HepG2 (cell line): ENCODE data around the gene PLB1.

Experiments
- MYC ChIP-seq: sonication (generic); formaldehyde crosslinking; IDR thresholded peaks from 2 replicates; pipeline ENCODE4 v1.9.0; 2021; ENCODE audit warnings: missing genetic modification reagents, borderline replicate concordance
- MYNN ChIP-seq: sonication (generic); formaldehyde crosslinking; IDR thresholded peaks from 2 replicates; pipeline ENCODE4 v1.4.0; 2020; ENCODE audit warnings: mild to moderate bottlenecking, low read depth, missing genetic modification reagents
- RFX3 ChIP-seq: IDR thresholded peaks from 2 replicates; pipeline ENCODE4 v1.6.1; 2016; ENCODE audit warnings: missing biosample characterization, missing genetic modification reagents
- ZFP36L1 ChIP-seq: sonication (generic); formaldehyde crosslinking; IDR thresholded peaks from 2 replicates; pipeline ENCODE4 v1.8.0; 2022; ENCODE audit warnings: mild to moderate bottlenecking, missing genetic modification reagents, moderate library complexity
- ZNF326 ChIP-seq: sonication (generic); formaldehyde crosslinking; IDR thresholded peaks from 2 replicates; pipeline ENCODE4 v1.4.0; 2020; ENCODE audit warnings: missing genetic modification reagents, borderline replicate concordance
- ZNF629 ChIP-seq: sonication (generic); formaldehyde crosslinking; conservative IDR thresholded peaks from 2 replicates; pipeline ENCODE4 v1.5.0; 2020; ENCODE audit warnings: missing genetic modification reagents
- ZNF672 ChIP-seq: sonication (generic); formaldehyde crosslinking; IDR thresholded peaks from 2 replicates; pipeline ENCODE4 v1.8.1; 2022; ENCODE audit warnings: missing genetic modification reagents
- TF ChIP-seq, protein P1 (sequence below), 2 experiments: sonication (generic) in 1 of 2; formaldehyde crosslinking in 1 of 2; IDR thresholded peaks; 2 replicates each; pipeline versions ENCODE4 v1.4.0 to v1.6.1; 2018 to 2020; ENCODE audit warnings: missing genetic modification reagents in 2 of 2, borderline replicate concordance in 1 of 2, low read depth in 1 of 2, mild to moderate bottlenecking in 1 of 2, missing biosample characterization in 1 of 2
- TF ChIP-seq, protein P2 (sequence below): sonication (generic); formaldehyde crosslinking; IDR thresholded peaks from 2 replicates; pipeline ENCODE4 v1.4.0; 2020; ENCODE audit warnings: missing genetic modification reagents, borderline replicate concordance
- TF ChIP-seq, protein P3 (sequence below): sonication (generic); formaldehyde crosslinking; IDR thresholded peaks from 2 replicates; pipeline ENCODE4 v1.4.0; 2020; ENCODE audit warnings: missing genetic modification reagents
- TF ChIP-seq, protein P4 (sequence below): sonication (generic); formaldehyde crosslinking; IDR thresholded peaks from 2 replicates; pipeline ENCODE4 v1.5.0; 2020; ENCODE audit warnings: mild to moderate bottlenecking, missing genetic modification reagents, moderate library complexity

DNA sequence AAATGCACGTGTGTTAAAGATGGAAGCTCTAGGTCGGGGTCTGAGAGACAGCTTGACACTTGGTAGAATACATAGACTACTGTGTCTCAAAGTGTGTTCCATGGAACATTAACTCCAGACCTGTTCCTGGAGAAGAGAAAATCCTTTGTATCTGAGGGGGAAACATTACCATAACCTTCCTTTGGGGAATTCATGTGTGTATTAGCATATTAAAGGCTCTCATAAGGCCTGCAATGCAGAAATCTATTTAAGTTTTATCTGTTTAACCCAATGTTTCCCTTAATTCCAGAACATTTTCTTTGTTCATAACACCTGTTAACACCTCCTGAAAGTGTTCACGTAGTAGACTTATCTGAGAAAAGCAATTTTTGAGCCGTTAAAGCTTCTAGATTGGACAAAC lies 99.5 kb downstream of the PLB1 start:
- TF ChIP-seq MYNN (CRISPR knock-in tag): no peak
- TF ChIP-seq ZFP36L1 (CRISPR knock-in tag): no peak
- TF ChIP-seq ZNF629 (CRISPR knock-in tag): no peak
- TF ChIP-seq ZNF326 (CRISPR knock-in tag): no peak
- no peak for TF ChIP-seq ZNF672 (CRISPR knock-in tag)
- TF ChIP-seq MYC: no peak
- TF ChIP-seq, protein P1, sequence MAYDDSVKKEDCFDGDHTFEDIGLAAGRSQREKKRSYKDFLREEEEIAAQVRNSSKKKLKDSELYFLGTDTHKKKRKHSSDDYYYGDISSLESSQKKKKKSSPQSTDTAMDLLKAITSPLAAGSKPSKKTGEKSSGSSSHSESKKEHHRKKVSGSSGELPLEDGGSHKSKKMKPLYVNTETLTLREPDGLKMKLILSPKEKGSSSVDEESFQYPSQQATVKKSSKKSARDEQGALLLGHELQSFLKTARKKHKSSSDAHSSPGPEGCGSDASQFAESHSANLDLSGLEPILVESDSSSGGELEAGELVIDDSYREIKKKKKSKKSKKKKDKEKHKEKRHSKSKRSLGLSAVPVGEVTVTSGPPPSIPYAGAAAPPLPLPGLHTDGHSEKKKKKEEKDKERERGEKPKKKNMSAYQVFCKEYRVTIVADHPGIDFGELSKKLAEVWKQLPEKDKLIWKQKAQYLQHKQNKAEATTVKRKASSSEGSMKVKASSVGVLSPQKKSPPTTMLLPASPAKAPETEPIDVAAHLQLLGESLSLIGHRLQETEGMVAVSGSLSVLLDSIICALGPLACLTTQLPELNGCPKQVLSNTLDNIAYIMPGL (CRISPR knock-in tag; IDR thresholded peaks at IDR 0.05; ENCODE audit: borderline replicate concordance in 1 of 2, low read depth in 1 of 2): no peak
- TF ChIP-seq, protein P2, sequence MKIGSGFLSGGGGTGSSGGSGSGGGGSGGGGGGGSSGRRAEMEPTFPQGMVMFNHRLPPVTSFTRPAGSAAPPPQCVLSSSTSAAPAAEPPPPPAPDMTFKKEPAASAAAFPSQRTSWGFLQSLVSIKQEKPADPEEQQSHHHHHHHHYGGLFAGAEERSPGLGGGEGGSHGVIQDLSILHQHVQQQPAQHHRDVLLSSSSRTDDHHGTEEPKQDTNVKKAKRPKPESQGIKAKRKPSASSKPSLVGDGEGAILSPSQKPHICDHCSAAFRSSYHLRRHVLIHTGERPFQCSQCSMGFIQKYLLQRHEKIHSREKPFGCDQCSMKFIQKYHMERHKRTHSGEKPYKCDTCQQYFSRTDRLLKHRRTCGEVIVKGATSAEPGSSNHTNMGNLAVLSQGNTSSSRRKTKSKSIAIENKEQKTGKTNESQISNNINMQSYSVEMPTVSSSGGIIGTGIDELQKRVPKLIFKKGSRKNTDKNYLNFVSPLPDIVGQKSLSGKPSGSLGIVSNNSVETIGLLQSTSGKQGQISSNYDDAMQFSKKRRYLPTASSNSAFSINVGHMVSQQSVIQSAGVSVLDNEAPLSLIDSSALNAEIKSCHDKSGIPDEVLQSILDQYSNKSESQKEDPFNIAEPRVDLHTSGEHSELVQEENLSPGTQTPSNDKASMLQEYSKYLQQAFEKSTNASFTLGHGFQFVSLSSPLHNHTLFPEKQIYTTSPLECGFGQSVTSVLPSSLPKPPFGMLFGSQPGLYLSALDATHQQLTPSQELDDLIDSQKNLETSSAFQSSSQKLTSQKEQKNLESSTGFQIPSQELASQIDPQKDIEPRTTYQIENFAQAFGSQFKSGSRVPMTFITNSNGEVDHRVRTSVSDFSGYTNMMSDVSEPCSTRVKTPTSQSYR (CRISPR knock-in tag): no peak
- TF ChIP-seq, protein P3, sequence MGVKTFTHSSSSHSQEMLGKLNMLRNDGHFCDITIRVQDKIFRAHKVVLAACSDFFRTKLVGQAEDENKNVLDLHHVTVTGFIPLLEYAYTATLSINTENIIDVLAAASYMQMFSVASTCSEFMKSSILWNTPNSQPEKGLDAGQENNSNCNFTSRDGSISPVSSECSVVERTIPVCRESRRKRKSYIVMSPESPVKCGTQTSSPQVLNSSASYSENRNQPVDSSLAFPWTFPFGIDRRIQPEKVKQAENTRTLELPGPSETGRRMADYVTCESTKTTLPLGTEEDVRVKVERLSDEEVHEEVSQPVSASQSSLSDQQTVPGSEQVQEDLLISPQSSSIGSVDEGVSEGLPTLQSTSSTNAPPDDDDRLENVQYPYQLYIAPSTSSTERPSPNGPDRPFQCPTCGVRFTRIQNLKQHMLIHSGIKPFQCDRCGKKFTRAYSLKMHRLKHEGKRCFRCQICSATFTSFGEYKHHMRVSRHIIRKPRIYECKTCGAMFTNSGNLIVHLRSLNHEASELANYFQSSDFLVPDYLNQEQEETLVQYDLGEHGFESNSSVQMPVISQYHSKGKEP (CRISPR knock-in tag): no peak
- TF ChIP-seq, protein P4, sequence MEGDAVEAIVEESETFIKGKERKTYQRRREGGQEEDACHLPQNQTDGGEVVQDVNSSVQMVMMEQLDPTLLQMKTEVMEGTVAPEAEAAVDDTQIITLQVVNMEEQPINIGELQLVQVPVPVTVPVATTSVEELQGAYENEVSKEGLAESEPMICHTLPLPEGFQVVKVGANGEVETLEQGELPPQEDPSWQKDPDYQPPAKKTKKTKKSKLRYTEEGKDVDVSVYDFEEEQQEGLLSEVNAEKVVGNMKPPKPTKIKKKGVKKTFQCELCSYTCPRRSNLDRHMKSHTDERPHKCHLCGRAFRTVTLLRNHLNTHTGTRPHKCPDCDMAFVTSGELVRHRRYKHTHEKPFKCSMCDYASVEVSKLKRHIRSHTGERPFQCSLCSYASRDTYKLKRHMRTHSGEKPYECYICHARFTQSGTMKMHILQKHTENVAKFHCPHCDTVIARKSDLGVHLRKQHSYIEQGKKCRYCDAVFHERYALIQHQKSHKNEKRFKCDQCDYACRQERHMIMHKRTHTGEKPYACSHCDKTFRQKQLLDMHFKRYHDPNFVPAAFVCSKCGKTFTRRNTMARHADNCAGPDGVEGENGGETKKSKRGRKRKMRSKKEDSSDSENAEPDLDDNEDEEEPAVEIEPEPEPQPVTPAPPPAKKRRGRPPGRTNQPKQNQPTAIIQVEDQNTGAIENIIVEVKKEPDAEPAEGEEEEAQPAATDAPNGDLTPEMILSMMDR (CRISPR knock-in tag): no peak
- no peak for TF ChIP-seq RFX3 (CRISPR knock-in tag)
